Trophoblast cell (in vitro differentiated cells and primary cell): ENCODE data around the gene ZC3H12C.

Experiments
- DNase-seq, 2 donors: peaks; one replicate each; pipeline ENCODE4 v3.0.0-alpha.2; 2016
- H2AFZ ChIP-seq: 2 replicates; pipeline ENCODE4 v1.6.1; 2013; ENCODE audit warnings: low read length, moderate library complexity, mild to moderate bottlenecking; ENCODE audit not compliant: insufficient read depth, poor library complexity
- H2AK5ac ChIP-seq: 2 replicates; pipeline ENCODE4 v1.6.1; 2013; ENCODE audit warnings: mild to moderate bottlenecking, low read length
- H2BK120ac ChIP-seq: 2 replicates; pipeline ENCODE4 v1.6.1; 2013; ENCODE audit warnings: low read length, mild to moderate bottlenecking, moderate library complexity; ENCODE audit not compliant: insufficient read depth, poor library complexity
- H2BK12ac ChIP-seq: 2 replicates; pipeline ENCODE4 v1.6.1; 2013; ENCODE audit warnings: mild to moderate bottlenecking, low read length, moderate library complexity
- H2BK5ac ChIP-seq: 2 replicates; pipeline ENCODE4 v1.6.1; 2013; ENCODE audit warnings: low read length, low read depth, moderate library complexity, mild to moderate bottlenecking; ENCODE audit not compliant: poor library complexity
- H3K14ac ChIP-seq: 2 replicates; pipeline ENCODE4 v1.6.1; 2013; ENCODE audit warnings: mild to moderate bottlenecking, low read length
- H3K18ac ChIP-seq: 2 replicates; pipeline ENCODE4 v1.6.1; 2013; ENCODE audit warnings: mild to moderate bottlenecking, low read length
- H3K23ac ChIP-seq: 2 replicates; pipeline ENCODE4 v1.6.1; 2013; ENCODE audit warnings: low read length
- H3K27ac ChIP-seq: 2 replicates; pipeline ENCODE4 v1.5.1; 2013; ENCODE audit warnings: low read depth, mild to moderate bottlenecking, inconsistent platforms, low read length, moderate library complexity
- H3K27me3 ChIP-seq: 2 replicates; pipeline ENCODE4 v1.6.1; 2013; ENCODE audit warnings: inconsistent platforms, mild to moderate bottlenecking, low read length, moderate library complexity; ENCODE audit not compliant: insufficient read depth
- H3K36me3 ChIP-seq, 2 experiments: 1 replicate in 1 of 2; 2 replicates in 1 of 2; pipeline ENCODE4 v1.6.1; 2013; ENCODE audit warnings: low read length in 2 of 2, mild to moderate bottlenecking in 2 of 2, moderate library complexity in 1 of 2; ENCODE audit not compliant: insufficient read depth in 2 of 2, control insufficient read depth in 1 of 2
- H3K4ac ChIP-seq: 2 replicates; pipeline ENCODE4 v1.6.1; 2013; ENCODE audit warnings: low read depth, mild to moderate bottlenecking, low read length, moderate library complexity
- H3K4me1 ChIP-seq, 2 experiments: 1 replicate in 1 of 2; 2 replicates in 1 of 2; pipeline ENCODE4 v1.6.1; 2013; ENCODE audit warnings: low read length in 2 of 2, mild to moderate bottlenecking in 2 of 2, moderate library complexity in 1 of 2; ENCODE audit not compliant: insufficient read depth in 2 of 2, control insufficient read depth in 1 of 2
- H3K4me2 ChIP-seq: 2 replicates; pipeline ENCODE4 v1.6.1; 2013; ENCODE audit warnings: inconsistent platforms, mild to moderate bottlenecking, low read length, moderate library complexity
- H3K4me3 ChIP-seq: 2 replicates; pipeline ENCODE4 v1.5.1; 2013; ENCODE audit warnings: mild to moderate bottlenecking, low read depth, low read length, inconsistent platforms
- H3K79me1 ChIP-seq: one replicate; pipeline ENCODE4 v1.6.1; 2013; ENCODE audit warnings: low read length
- H3K79me2 ChIP-seq: 2 replicates; pipeline ENCODE4 v1.6.1; 2013; ENCODE audit warnings: low read length, mild to moderate bottlenecking; ENCODE audit not compliant: control insufficient read depth, insufficient read depth, poor library complexity
- H3K9ac ChIP-seq: 2 replicates; pipeline ENCODE4 v1.6.1; 2013; ENCODE audit warnings: mild to moderate bottlenecking, low read length
- H3K9me3 ChIP-seq: 2 replicates; pipeline ENCODE4 v1.6.1; 2013; ENCODE audit warnings: low read depth, mild to moderate bottlenecking, control low read depth, inconsistent platforms, low read length; ENCODE audit not compliant: insufficient read depth
- H4K12ac ChIP-seq: 2 replicates; pipeline ENCODE4 v1.6.1; 2013; ENCODE audit warnings: low read depth, mild to moderate bottlenecking, low read length, moderate library complexity
- H4K8ac ChIP-seq: 2 replicates; pipeline ENCODE4 v1.6.1; 2013; ENCODE audit warnings: low read depth, mild to moderate bottlenecking, low read length, moderate library complexity
- H4K91ac ChIP-seq: one replicate; pipeline ENCODE4 v1.6.1; 2013; ENCODE audit warnings: low read depth, mild to moderate bottlenecking, low read length, moderate library complexity
- WGBS: extraction: QIAGEN DNeasy Blood & Tissue Kit; methylation state at CpG from one replicate; pipeline ENCODE4 v1.1.7; 2013; ENCODE audit warnings: missing lambda C conversion rate; ENCODE audit not compliant: insufficient read length, insufficient coverage; ENCODE audit errors: extremely low coverage; 5-methylcytosine and 5-hydroxymethylcytosine counted together

Gene ZC3H12C

GRCh38 chr11:110153474-110153873 is 60.3 kb downstream of the ZC3H12C start:
- Histone ChIP-seq H2AFZ (no peak overlapping the region), H3K23ac (no peak overlapping the region), H3K18ac (no peak overlapping the region), H3K4me1 (no peaks in the 10 kb centered on the region), H3K79me1 (no peaks in the 10 kb centered on the region), H3K4me3 (no peak overlapping the region), H2BK120ac (no peak overlapping the region), H3K14ac (no peak overlapping the region), H4K91ac (no peak overlapping the region), H3K27me3 (no peaks in the 10 kb centered on the region), H3K79me2 (no peaks in the 10 kb centered on the region), H4K12ac (no peak overlapping the region), H3K9me3 (no peaks in the 10 kb centered on the region), H2BK5ac (no peak overlapping the region), H3K36me3 (peaks cover 5 to 11% of the 10 kb centered on the region in 2 experiments), H2AK5ac (no peak overlapping the region), H2BK12ac (no peak overlapping the region), H3K4me2 (no peak overlapping the region), H3K27ac (no peak overlapping the region), H3K9ac (no peak overlapping the region), H4K8ac (no peak overlapping the region), H3K4ac (no peak overlapping the region)
- DNase-seq = no peak

DNA sequence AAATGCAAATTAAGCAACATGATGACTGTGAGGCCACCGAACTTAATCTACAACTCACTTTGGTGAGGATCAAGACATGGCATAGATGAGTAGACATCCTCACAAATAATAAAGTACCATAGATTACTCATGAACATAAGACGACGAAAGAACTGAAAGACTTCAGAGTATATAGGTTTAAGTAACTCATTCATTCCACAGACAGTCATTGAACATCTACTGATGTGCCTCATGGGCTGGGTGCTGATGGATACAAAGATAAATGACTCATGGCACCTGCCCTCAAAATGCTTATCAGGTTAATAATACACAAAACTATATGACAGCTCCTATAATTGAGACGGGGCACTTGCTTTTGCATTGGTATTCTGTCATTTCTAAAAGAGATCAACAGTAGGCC is 63.3 kb downstream of the ZC3H12C start:
- Histone ChIP-seq H3K36me3 (peaks cover 20% of the 10 kb centered on the region in 2 experiments), H2BK120ac (no peak overlapping the region), H3K4me3 (no peak overlapping the region), H3K79me2 (no peaks in the 10 kb centered on the region), H3K23ac (no peak overlapping the region), H3K4ac (no peak overlapping the region), H3K27ac (no peak overlapping the region), H3K14ac (no peak overlapping the region), H3K9ac (no peak overlapping the region), H2BK12ac (no peak overlapping the region), H3K4me2 (no peak overlapping the region), H3K79me1 (no peaks in the 10 kb centered on the region), H4K12ac (no peak overlapping the region), H2AFZ (no peak overlapping the region), H2BK5ac (no peak overlapping the region), H4K91ac (no peak overlapping the region), H3K4me1 (no peaks in the 10 kb centered on the region), H3K18ac (no peak overlapping the region), H2AK5ac (no peak overlapping the region), H4K8ac (no peak overlapping the region), H3K27me3 (no peaks in the 10 kb centered on the region), H3K9me3 (peaks cover 1% of the 10 kb centered on the region)
- no CpG with 5 or more reads among the region's 4 CpGs for WGBS
- peak; percentile 66 to 85 for DNase-seq

DNA sequence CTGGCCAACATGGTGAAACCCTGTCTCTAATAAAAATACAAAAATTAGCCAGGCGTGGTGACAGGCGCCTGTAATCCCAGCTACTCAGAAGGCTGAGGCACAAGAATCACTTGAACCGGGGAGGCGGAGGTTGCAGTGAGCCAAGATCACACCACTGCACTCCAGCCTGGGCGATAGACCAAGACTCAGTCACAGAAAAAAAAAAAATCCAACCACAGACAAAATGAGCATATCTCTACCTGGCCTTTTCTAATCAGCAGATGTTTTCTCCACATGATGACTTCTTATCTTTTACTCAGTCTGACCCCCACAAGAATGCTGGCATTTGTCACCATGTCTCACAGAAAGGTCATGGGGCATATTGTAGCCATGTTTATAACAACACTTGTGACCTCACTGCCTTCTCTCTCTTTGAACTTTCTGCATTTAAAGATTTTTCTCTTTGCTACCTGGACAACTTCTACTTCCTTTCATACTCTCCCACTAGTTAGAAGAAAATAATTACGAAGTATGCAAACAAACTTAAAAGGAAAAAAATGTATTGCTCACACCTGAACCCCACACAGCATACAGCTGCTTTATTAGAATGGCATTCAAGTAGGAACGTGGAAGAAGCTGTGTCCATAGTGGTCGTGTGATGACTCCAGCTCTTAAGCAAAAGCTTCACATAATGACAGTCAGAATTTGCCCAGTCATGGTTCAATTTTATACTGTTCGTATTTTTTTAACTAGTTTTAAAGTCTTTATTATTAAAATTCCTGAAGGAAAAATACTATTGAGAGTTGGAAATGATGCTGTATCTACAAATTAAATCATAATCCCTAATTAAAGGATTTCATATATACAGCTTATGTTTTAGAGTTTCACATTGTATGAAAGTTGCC is 65.4 kb downstream of the ZC3H12C start:
- no peak overlapping the region for H4K91ac ChIP-seq
- peak; percentile 59 to 85 for DNase-seq
- no peaks in the 10 kb centered on the region for H3K27me3 ChIP-seq
- no peak overlapping the region for H4K12ac ChIP-seq
- no peak overlapping the region for H3K9ac ChIP-seq
- no CpG with 5 or more reads among the region's 9 CpGs for WGBS
- H2BK12ac ChIP-seq = no peak overlapping the region
- H3K9me3 ChIP-seq = peaks cover 1% of the 10 kb centered on the region
- no peak overlapping the region for H2BK120ac ChIP-seq
- no peaks in the 10 kb centered on the region for H3K79me1 ChIP-seq
- no peak overlapping the region for H4K8ac ChIP-seq
- no peak overlapping the region for H2AK5ac ChIP-seq
- no peak overlapping the region for H3K18ac ChIP-seq
- H3K4me1 ChIP-seq = no peaks in the 10 kb centered on the region
- no peaks in the 10 kb centered on the region for H3K79me2 ChIP-seq
- peaks cover 19 to 20% of the 10 kb centered on the region in 2 experiments for H3K36me3 ChIP-seq
- H3K23ac ChIP-seq = no peak overlapping the region
- no peak overlapping the region for H2BK5ac ChIP-seq
- no peak overlapping the region for H3K4me3 ChIP-seq
- no peak overlapping the region for H3K4ac ChIP-seq
- H3K14ac ChIP-seq = no peak overlapping the region
- H2AFZ ChIP-seq = no peak overlapping the region
- H3K27ac ChIP-seq = no peak overlapping the region
- H3K4me2 ChIP-seq = no peak overlapping the region

- H3K4ac ChIP-seq = no peak overlapping the region
- no peak overlapping the region for H3K27ac ChIP-seq
- H4K91ac ChIP-seq = no peak overlapping the region
- no peak overlapping the region for H3K23ac ChIP-seq
- no peak overlapping the region for H3K18ac ChIP-seq
- H3K9ac ChIP-seq = no peak overlapping the region
- H3K79me2 ChIP-seq = no peaks in the 10 kb centered on the region
- WGBS = no CpG with 5 or more reads among the region's 1 CpG
- H3K79me1 ChIP-seq = no peaks in the 10 kb centered on the region
- H3K14ac ChIP-seq = no peak overlapping the region
- no peak overlapping the region for H4K8ac ChIP-seq
- DNase-seq = no peak
- H3K4me3 ChIP-seq = no peak overlapping the region
- H2AFZ ChIP-seq = no peak overlapping the region
- no peak overlapping the region for H2BK120ac ChIP-seq
- H2AK5ac ChIP-seq = no peak overlapping the region
- no peak overlapping the region for H2BK12ac ChIP-seq
- H3K4me2 ChIP-seq = no peak overlapping the region
- no peak overlapping the region for H2BK5ac ChIP-seq
- H3K9me3 ChIP-seq = peaks cover 1% of the 10 kb centered on the region
- no peak overlapping the region for H4K12ac ChIP-seq
- H3K4me1 ChIP-seq = no peaks in the 10 kb centered on the region
- peaks cover 21 to 29% of the 10 kb centered on the region in 2 experiments for H3K36me3 ChIP-seq
- no peaks in the 10 kb centered on the region for H3K27me3 ChIP-seq
Observed at GRCh38 chr11:110159476-110159875, 66.3 kb downstream of the ZC3H12C start.
